VCaP (cell line): ENCODE results near the gene SUPT20HL2.
"Not testable (repeated sequence)": the region's sequence is repeated elsewhere in the genome, so short reads cannot be mapped to it uniquely, and the experiment has no call there.

Source experiments
- H3K27ac ChIP-seq: fragments of 450-650 bp; 2 replicates; pipeline ENCODE4 v1.5.1; 2017
- TF ChIP-seq, protein P1 (sequence below): fragments of 450-650 bp; conservative IDR thresholded peaks from 2 replicates; pipeline ENCODE4 v1.5.1; 2017; ENCODE audit warnings: mild to moderate bottlenecking, moderate library complexity

SUPT20HL2 gene

DNA sequence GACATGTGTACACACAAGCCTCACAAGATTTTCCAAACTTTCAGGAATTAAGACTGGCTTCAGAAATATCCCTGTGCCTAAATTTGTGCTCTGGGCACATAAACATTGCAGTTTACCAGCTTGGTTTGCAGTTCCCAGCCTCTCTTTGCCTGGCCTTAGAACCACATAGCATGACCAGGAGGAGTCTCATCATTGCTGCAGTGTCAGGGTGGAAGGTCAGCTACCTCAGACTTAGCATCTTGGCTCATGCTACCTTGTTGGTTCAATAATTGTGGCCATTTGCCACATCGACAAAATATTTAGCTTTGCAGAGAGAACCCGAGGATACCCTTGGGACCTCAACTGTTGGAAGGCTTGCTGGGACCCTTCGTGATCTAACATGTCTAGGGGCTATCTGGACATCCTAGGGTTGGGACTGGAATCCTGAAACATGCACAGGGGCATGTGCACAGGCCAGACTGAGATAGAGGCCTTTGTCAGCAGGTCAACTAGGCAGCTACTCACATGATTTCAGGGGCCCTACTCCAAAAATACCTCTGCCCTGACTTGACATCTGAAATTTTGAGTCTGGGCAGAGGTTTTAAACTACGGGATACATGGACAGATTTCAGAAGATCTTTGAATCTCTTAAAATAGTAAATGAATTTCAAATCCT is 8.0 kb upstream of the SUPT20HL2 start:
- TF ChIP-seq, protein P1, sequence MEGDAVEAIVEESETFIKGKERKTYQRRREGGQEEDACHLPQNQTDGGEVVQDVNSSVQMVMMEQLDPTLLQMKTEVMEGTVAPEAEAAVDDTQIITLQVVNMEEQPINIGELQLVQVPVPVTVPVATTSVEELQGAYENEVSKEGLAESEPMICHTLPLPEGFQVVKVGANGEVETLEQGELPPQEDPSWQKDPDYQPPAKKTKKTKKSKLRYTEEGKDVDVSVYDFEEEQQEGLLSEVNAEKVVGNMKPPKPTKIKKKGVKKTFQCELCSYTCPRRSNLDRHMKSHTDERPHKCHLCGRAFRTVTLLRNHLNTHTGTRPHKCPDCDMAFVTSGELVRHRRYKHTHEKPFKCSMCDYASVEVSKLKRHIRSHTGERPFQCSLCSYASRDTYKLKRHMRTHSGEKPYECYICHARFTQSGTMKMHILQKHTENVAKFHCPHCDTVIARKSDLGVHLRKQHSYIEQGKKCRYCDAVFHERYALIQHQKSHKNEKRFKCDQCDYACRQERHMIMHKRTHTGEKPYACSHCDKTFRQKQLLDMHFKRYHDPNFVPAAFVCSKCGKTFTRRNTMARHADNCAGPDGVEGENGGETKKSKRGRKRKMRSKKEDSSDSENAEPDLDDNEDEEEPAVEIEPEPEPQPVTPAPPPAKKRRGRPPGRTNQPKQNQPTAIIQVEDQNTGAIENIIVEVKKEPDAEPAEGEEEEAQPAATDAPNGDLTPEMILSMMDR = no peak
- no peak overlapping the region for H3K27ac ChIP-seq

DNA sequence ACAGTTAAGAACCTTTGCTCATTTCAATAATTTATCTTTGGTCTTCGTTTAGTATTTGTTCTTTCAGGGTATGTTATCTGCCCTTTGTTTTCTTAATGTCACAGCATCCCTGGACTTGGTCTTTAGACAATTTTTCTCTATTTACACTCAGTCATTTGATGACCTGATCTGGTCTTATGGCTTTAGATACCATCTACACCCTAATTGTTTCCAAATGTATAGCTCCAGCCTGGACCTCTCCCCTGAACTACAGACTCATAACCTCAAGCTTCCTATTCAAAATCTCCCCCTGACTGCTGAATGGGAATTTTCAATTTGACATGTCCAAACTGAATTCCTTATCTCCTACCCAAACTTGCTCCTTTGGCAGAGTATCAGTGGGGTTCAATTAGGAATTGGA is 3.7 kb upstream of the SUPT20HL2 start:
- TF ChIP-seq, protein P1 = no peak
- H3K27ac ChIP-seq = no peak overlapping the region

DNA sequence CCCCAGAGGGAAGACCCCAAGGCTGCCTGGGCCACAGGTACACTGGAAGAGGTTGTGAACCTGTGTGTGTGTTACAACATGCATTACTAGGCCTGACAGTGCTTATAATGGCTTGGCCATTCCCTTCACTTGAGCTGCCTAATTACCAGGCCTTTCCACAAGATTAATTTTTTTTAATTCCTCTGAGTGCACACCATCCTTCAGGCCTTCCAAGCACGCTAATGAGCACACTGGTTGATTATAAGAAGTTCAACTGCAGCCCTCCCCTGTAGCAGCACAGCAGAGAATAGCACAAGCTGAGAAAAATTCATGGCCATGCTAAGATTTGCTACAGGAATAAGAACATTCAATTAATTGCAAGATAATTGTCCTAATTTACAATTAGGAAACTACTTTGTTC is 2.2 kb upstream of the SUPT20HL2 start:
- no peak overlapping the region for H3K27ac ChIP-seq

GRCh38 chrX:24312249-24312607 is 1.6 kb downstream of the SUPT20HL2 start:
- H3K27ac ChIP-seq = not testable (repeated sequence)

More for the DNA sequence above, 2.2 kb upstream of the SUPT20HL2 start:
- TF ChIP-seq, protein P1 = no peak

DNA sequence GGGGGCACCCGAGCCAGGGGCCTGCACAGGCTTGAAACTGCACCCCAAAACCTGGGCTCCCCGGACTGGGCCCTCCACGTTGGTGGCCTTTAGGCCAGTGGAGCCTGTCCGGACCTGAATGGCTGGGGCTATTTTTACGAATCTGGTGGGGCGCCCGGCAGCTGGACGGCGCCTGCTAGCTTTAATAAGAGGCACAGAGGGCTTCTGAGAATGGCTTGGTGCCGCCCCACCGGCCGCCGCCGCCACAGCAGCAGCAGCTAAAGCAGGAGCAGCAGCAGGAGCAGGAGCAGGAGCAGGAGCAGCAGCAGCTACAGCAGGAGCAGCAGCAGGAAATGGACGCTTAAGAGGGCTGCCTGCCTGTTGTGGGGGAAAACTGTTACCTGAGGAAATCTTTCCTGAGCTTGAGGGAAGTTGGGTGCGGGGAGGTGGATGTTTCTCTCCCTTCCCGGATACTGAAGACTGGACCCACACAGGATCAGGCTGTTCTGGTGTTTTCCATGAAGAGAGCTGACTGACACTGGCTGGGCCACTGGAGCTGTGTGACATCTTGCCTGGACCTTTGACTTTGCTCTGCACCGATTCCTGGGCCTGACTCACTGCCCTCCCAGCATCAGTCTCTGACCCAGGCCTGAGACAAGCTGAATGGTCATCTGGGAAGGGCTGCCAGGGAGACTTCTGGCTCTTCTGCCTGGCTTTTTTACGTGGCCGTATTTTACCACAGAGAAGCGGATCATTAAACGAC is 2.2 kb downstream of the SUPT20HL2 start:
- not testable (repeated sequence) for H3K27ac ChIP-seq

- not testable (repeated sequence) for H3K27ac ChIP-seq
Measured at GRCh38 chrX:24310916-24311315, 3.0 kb downstream of the SUPT20HL2 start.

- not testable (repeated sequence) for H3K27ac ChIP-seq
Measured at GRCh38 chrX:24309580-24310374, 4.1 kb downstream of the SUPT20HL2 start.

GRCh38 chrX:24308803-24309202 is 5.1 kb downstream of the SUPT20HL2 start:
- H3K27ac ChIP-seq = not testable (repeated sequence)

DNA sequence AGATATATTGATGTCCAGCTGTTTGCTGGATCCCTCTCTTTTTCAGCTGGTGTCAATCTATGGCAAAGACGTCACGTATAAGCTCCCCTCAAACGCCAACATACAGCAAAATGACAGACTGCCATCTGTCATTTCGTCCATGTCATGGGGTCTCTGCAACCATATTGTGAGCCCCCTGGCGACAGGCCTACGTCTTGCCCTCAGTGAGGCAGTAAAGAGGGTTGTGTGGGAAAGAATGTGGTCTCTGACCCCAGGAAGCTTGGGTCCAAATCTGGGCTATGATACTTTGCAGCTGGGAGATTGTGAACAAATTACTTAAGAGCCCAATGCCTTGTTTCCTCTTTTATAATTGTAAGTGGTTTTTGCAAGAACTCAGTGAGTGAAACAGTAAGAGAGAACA is 7.4 kb downstream of the SUPT20HL2 start:
- no peak overlapping the region for H3K27ac ChIP-seq
- TF ChIP-seq, protein P1 = no peak

GRCh38 chrX:24305905-24306304 is 8.0 kb downstream of the SUPT20HL2 start:
- no peak overlapping the region for H3K27ac ChIP-seq
- TF ChIP-seq, protein P1 = no peak
